Cortex of kidney (tissue), 1 donor: ENCODE data around the gene SMYD3.
"Not testable (repeated sequence)": the region's sequence is repeated elsewhere in the genome, so short reads cannot be mapped to it uniquely, and the experiment has no call there.

Source experiments
- DNase-seq: peaks from one replicate; lab custom pipeline; 2025; lab: John Stamatoyannopoulos, UW

The SMYD3 gene

DNA sequence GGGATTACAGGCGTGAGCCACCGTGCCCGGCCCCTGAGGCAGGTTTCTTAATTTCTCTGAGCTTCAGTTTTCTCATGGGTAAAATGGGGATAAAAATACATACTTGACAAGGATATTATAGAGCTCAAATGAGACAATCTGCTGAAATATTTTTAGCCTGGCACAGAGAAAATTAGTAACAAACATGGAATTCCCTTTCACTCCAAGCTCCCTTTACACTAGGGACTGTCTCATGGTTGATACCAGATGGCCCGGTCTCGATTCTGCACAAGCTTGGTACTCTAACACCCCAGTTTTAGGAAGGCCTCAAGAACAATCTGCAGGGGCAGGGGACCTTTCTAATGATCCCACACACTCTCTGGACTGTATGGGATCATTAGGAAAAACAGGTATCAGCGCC, 671.7 kb downstream of the SMYD3 start:
- DNase-seq = no peak

DNA sequence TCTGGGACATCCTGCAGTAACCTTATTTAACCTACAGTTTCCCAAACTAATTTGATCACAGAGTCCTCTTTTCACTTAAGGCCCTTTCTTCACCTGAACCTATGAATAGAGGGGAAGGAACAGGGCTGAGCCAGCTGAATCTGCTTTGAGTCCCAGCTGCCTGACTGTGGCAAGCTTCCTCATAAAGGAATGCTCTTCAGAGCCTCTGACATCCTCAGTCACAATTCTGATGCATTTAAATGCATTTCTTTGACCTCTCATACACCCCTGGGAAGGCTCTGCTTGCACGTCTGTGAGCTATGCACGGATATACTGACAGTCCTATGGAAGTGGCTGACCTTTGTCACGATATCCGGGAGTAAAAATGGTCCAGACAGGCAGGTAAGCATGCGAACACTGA, 673.1 kb downstream of the SMYD3 start:
- DNase-seq = no peak

DNA sequence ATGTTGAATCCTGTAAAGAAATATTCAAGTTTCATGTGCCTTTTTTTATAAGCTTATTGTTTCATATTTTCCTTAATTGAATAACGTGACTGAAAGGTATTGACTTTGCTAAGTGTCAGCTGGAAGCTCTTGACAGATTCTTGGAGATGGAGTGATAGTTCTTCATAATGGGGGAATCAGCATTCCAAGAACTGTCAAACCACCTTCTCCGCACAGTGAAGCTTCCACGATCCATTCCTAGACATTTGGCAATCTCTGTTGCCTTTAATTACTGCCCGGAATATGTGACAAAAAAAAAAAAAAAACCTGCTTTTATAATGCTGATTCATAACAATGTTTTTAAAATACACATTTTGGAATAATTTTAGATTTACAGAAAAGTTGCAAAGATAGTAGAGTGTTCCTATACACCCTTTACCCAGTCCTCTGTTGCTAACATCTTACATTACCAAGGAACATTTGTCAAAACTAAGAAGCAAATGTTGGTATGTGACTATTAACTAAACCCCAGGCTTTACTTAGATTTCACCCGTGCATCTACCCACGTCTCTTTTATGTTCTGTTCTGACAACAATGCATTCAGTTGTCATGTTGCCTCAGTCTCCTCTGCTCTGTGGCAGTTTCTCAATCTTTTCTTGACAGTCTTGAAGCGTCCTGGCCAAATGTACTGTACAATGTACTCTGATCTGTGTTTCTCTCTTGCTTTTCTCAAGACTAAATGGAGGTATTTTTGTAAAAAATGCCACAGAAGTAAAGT, 674.1 kb downstream of the SMYD3 start:
- DNase-seq = no peak

DNA sequence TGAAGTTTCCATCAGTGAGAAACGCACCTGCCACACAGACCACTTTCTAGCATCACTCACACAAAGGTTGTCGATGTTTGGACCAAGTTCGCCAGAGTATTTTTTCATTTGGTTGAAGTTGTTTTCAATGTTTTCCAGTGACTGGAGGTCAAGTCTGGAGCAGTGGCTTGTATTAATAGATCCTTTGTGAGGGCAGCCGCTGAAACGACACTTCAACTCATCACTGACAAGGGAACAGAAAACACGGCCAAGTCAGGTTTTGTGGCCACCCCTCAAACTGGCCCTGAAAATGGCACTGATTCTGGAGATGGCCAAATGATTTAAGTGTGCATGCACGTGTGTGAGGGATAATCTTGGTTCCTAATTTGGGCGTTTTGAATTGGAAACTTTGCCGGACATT, 675.6 kb downstream of the SMYD3 start:
- no peak for DNase-seq

DNA sequence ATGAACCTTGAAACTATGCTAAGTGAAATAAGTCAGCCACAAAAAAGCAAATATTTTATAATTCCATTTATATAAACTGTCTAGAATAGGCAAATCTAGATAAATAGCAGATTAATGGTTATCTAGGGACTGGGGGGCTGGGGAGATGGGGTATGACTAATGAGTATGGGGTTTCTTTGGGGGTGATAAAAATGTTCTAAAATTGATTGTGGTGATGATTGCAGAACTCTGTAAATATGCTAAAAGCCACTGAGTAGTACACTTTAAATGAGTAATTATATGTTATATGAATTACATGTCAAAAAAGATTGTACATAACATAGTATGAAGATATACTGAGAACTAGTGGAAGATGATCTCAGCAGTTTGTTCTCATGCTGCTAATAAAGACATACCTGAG, 677.3 kb downstream of the SMYD3 start:
- no peak for DNase-seq

DNA sequence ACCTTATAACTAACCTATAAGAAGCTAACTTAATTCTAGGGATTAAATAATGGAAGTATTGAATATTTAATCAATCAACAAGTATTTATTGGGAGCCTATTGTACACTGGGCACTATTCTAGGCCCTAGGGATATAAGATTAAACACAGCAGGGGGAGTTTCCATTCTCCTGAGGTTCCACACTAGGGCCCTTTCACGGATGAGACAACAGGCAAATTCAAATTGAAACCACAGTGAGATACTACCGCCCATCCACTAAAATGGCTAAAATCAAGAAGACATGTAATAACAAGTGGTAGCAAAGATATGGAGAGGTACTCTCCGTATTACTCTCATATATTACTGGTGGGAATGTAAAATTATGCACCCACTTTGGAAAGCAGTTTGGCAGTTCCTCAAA, 677.9 kb downstream of the SMYD3 start:
- DNase-seq = no peak

DNA sequence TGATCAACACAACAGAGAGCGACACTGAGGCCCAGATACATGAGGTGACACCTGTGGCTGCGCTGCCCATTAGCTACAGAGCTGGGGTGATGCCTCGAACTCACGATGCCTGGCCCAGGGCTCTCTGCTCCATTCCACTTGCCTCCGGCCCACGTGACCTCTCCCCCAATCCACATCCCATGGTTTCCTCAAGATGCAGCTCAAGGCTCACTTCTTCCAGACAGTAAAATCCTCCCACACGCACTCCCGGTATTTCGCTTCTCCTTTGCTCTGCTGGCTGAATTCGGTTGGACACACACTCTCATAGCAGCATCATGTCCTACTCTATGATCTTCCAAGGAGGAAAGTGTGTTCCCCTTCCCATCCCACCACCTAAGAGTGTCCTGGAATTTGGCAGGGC, 679.8 kb downstream of the SMYD3 start:
- no peak for DNase-seq

DNA sequence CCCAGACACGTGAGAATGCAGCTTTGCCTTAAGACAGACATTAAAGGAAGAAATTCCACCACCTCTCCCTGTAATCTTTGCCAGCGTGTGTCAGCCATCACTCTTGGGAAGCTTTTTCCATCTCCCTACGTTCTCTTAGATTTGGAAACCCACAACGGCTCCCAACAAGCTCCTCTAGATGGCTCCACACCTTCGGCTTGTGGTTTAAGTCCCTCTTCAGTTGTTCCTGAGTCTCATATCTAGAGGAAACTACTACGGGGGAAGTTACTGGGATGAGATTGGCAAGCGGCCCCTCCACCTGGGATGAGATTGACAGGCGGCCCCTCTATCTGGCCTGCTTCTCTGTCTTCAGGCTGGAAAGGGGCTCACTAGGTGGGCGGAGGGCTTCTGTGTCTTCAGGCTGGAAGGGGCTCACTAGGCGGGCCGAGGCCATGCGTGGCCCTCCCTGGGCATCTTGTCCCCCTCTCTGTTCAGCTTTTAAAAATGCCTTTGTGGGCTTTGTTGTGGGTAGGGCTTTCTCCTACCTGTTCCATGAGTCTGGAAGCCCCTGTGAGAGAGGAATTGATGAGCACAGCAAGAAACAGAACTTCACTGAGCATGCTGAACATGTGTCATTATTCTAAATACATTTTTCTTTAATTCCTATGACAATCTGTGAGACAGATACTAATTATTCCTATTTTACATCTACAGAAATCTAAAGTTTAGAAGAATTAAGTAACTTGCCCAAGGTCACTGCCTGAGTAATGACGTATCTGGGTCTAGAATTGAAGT, 681.8 kb downstream of the SMYD3 start:
- no peak for DNase-seq

DNA sequence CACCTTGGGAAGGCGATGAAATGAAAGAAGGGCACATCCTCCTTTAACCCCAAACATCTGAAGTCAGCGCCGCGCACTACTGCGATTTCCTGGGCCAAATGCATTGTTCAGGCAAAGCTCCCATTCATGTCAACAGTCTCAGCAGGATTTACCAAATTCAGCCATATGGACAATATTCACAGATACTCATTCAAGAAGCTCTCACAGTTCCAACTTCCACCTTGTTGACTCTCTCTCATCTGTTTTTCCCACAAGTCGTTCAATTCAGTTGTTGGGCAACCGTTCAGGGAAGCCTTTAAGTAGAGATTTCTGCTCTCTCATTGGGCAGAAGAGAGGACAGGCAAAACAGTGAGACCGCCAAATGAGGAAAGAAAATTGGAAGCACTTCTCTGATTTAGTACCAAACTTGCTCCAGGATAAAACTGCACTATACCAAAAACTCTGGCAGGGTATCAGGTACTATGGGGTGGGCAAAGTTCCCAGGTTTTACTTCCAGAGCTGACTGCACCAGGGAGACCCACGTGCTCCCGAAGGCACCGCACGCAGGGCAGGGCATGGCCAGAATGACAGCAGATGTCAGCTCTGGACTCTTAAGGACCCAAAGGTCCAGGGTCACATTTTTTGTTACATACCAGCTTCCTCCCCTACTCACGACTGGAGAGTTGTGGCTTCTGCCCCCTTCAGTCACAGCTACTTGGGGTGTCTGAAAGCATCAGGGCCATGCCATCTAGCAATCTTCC, 683.5 kb downstream of the SMYD3 start:
- DNase-seq = no peak

DNA sequence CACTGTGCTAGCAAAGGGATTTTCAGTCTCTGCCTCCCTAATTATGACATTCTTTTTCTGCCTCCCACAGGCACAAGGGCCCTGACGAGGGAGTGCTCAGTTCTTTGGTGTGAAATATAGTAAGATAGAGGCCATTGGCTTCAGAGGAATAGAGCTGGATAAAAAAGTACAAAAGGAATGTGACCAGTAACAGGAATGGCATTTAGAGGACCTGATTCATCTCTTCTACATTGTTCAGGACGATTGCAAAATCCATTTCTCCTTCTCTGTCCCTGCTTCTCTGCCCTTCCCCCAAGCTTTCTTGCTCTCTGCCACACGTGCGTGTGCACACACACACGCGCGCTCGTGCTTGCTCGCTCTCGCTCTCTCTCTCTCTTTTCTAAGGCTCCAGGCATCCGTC, 684.1 kb downstream of the SMYD3 start:
- DNase-seq = no peak

DNA sequence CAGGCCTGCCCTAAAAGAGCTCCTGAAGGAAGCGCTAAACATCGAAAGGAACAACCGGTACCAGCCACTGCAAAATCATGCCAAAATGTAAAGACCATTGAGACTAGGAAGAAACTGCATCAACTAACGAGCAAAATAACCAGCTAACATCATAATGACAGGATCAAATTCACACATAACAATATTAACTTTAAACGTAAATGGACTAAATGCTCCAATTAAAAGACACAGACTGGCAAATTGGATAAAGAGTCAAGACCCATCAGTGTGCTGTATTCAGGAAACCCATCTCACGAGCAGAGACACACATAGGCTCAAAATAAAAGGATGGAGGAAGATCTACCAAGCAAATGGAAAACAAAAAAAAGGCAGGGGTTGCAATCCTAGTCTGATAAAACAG, 688.7 kb downstream of the SMYD3 start:
- not testable (repeated sequence) for DNase-seq

DNA sequence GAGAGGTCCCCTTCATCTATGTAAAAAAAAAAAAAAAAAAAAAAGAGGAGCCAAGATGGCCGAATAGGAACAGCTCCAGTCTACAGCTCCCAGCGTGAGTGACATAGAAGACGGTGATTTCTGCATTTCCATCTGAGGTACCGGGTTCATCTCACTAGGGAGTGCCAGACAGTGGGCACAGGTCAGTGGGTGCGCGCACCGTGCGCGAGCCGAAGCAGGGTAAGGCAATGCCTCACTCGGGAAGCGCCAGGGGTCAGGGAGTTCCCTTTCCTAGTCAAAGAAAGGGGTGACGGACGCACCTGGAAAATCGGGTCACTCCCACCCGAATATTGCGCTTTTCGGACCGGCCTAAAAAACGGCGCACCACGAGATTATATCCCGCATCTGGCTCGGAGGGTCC, 690.6 kb downstream of the SMYD3 start:
- not testable (repeated sequence) for DNase-seq

DNA sequence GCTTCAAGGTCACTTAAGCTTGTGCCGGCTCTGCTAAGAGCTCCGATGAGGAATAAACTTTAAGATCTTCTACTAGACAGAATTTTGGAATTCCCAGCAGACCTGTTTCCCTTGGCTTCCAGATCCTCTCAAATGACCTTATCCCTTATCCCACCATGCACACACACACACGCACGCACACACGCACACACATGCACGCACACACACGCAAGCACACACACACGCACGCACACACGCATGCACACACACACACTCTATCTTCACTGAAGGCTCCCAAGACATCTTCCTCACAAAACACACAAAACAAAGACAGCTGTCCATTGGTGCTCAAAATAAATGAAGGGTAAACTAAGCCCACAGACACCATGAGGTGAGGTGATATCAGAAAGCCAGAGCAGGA, 692.4 kb downstream of the SMYD3 start:
- DNase-seq = no peak

DNA sequence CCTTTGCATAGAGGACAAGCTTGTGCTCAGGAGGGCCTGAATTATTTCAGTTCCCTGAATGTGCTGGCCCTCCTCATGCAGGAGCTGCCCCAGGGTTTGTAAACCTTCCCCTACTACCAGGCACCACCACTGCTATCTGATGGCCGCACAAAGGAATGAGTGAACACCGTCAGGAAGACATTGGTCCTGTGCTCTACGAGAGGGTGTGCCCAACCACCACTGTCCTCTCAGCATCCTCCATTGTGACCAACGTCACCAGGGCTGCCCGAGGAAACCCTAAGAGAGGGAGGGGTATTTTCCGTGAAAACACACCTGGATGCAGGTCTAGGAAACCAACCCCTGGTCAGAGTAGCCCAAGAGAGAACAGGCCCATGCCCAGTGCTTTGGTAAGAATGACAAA, 694.8 kb downstream of the SMYD3 start:
- DNase-seq = no peak

DNA sequence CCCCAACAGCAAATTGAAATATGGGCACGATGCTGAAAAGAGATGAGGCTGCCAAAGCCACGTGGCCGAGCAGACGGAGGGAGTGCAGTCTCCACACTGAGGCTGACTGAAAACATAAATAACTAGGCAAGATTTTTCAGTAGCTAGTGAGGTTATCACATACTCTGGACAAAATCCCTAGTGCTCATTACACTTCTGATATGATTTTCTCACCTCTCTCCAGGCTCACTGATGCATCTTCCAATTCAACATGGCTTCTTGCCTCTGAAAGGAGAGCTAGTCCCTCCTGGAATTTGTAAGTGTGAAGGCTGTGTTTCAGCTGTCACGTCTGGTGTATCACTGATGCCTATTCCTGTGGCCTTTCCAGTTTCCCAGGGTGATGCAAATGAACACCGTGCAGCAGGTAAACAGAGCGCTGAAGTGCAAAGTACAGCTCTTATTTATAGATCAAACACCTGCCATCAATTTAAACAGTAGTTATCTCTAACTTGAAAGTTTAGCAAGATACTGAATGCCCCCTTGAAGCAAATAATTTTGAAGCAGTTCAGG, 696.2 kb downstream of the SMYD3 start:
- no peak for DNase-seq

DNA sequence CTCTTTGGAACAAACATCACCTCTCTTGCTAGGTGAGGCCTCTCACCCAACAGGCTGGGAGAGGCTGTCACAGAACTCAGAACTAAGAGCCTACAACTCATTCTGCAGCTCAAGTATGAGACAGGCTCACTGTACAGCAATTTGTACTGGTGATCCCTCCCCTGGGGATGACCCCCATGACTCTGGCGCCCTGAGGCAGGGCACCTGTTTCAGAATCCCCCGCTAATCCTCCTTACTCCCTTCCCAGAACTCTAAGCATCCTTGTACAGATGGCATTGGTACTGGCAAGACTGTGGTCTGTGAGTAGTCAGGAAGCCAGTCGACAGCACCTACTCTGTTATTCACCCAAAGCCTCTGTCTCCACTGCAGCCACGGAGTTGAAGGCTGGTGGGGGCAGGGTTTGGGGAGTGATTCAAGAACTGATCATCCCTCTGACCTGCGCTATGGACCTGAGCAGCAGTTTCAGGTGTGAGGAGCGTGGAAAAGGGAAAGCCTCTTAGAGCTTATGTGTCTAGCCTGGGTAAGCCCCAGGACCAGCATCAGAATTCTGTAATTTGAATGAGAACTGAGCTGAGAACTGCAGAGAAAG, 696.8 kb downstream of the SMYD3 start:
- DNase-seq = no peak

DNA sequence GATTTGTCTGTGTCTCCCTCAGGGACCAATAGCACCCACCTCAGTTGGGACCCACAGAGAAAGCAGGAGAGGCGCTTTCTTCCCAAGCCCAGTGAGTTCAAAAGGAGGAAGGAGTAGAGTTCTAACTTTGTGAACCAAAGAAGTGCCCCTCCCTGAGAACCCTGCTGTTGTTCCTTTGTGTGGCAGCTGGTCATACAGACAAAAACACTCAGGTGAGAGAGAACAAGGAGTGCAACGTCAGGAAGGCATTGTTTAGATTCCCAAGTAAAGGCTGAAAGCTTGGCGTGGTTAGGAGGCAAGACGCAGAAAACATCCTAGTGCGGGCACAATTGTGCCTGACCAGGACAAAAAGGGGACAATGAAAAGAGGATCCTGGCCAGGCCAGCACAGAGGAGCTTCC, 697.7 kb downstream of the SMYD3 start:
- DNase-seq = no peak

DNA sequence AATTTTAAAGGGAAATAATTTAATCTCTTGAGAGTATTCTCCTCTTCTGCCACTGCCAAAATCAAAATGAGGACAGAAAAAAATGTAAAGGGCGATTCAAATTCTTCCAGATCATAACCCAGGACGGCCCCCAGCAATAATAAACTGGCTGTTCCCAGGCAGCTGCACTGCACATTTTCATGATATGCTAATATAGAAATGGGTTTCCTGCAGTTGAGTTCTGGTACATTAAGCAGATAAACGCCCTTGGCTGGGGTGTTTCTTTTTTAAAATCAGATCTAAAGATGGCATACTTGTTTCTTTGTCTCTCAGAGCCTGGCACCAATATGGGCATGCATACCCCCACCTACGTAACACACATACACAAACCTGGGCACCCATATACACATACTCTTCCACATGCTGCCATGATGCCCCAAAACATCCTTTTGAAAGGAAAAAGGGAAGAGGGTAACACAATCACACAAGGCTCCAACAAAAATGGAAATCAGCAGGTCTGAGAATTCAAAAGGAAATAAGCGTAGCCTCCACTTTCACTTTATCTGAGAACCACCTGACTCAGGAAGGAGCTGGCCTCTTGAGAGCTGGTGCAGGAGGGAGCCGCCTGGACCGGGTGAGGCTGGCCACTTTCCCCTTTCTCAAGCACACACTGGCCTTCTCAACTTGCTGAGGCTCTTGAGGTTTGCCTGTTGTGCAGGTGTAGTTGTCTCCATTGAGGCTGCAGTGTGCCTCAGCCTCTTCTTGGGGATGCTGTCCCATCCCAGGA, 698.9 kb downstream of the SMYD3 start:
- DNase-seq = no peak

DNA sequence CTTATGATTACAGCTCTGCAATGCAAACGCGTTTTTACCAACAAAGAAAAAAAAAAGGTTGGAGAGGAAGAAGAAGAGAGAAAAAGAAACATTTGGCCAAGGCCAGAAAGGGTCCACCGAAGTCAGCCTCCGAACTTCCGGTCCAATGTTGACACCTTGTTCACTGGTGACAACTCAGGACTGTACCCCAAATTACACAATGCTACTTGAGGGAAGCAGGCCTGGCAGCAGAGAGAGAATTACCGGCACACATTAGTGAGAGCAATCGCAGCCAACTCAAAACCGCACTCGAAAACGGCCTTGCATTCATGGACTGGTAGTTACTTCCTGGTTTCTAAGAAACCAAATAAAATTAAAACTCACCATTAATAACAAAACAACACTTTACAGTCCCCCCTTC, 699.8 kb downstream of the SMYD3 start:
- DNase-seq = no peak

DNA sequence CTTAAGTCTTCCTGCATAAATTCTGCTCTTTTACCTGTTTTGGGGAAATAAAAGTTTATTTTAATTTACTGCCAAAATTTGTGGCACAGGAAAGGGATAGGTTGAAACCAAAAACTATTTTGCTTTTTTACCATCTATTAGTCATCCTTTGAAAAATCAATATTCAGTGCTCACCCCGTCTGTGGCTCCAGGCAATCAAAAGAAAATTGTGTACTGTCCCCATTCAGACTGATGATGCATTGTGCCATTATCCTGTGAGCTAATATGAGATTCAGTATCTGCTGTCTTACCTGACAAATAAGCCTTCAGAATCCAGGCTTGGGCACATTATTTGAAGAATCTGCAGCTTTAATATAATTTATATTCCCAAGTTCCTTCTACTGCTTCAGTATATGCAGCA, 701.5 kb downstream of the SMYD3 start:
- DNase-seq = no peak

DNA sequence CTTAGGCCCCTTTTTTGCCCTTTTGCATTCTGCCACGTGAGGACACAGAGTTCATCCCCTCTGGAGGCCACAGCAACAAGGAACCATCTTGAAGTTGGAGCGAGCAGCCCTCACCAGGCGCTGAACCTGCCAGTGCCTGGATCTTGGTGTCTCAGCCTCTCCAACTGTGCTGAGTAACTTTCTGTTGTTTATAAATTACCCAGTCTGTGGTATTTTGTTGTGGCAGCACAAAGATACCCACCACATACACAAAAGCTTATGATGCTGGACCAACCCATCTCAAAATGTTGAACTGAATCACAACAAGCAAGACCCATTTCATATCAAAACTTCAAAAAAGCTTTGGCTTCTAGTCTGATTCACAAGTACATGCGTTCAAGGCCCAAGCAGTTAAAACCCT, 702.4 kb downstream of the SMYD3 start:
- no peak for DNase-seq

DNA sequence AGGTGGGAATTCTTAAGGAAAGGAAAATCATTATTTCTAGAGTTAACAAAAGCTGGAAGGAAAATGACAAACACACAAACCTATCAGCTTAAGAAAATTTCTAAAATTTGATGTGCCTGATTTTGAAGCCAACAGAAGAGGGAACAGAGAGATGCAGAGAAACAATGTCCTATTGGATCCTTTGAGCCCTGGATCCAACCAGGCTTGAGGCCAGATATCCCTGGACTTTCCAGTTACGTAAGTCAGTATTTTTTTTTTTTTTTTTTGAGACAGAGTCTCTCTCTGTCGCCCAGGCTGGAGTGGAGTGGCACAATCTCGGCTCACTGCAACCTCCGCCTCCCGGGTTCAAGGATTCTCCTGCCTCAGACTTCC, 703.4 kb downstream of the SMYD3 start:
- no peak for DNase-seq
